SK-N-SH treated with all-trans-retinoic acid at 6 μM for 48 hours (cell line): ENCODE results near the gene KIF14.

Experiments used
- ATAC-seq: fragments of 200-7000 bp; cut with Tn5 transposase; 3 replicates; pipeline ENCODE4 v1.9.1; 2020; ENCODE audit warnings: mild to moderate bottlenecking, moderate library complexity
- ARNTL ChIP-seq: fragments of 450-650 bp; formaldehyde crosslinking; IDR thresholded peaks from 2 replicates; pipeline ENCODE4 v1.5.0; 2020; ENCODE audit warnings: low read depth, mild to moderate bottlenecking, moderate library complexity, borderline replicate concordance
- BACH2 ChIP-seq: fragments of 250-450 bp; sonication (Bioruptor Pico); IDR thresholded peaks from 2 replicates; pipeline ENCODE4 v1.9.0; 2021; ENCODE audit warnings: mild to moderate bottlenecking, borderline replicate concordance
- CREB5 ChIP-seq: fragments of 250-450 bp; sonication (Bioruptor Pico); IDR thresholded peaks from 2 replicates; pipeline ENCODE4 v1.5.1; 2020; ENCODE audit warnings: low read depth, mild to moderate bottlenecking, moderate library complexity
- CSRNP3 ChIP-seq: fragments of 250-450 bp; sonication (Bioruptor Pico); IDR thresholded peaks from 2 replicates; pipeline ENCODE4 v1.5.1; 2021; ENCODE audit warnings: mild to moderate bottlenecking, moderate library complexity
- ESRRG ChIP-seq: fragments of 250-450 bp; sonication (Bioruptor Pico); IDR thresholded peaks from 2 replicates; pipeline ENCODE4 v1.6.1; 2021; ENCODE audit warnings: mild to moderate bottlenecking
- GLIS3 ChIP-seq: fragments of 250-450 bp; sonication (Bioruptor Pico); IDR thresholded peaks from 2 replicates; pipeline ENCODE4 v1.5.0; 2020; ENCODE audit warnings: mild to moderate bottlenecking, moderate library complexity
- ISL1 ChIP-seq: fragments of 250-450 bp; sonication (Bioruptor Pico); IDR thresholded peaks from 2 replicates; pipeline ENCODE4 v2.1.2; 2022; ENCODE audit warnings: mild to moderate bottlenecking, moderate library complexity
- OSR1 ChIP-seq: fragments of 250-450 bp; sonication (Bioruptor Pico); IDR thresholded peaks from 2 replicates; pipeline ENCODE4 v1.8.0; 2022; ENCODE audit warnings: moderate library complexity, mild to moderate bottlenecking, inconsistent platforms
- PATZ1 ChIP-seq: fragments of 250-450 bp; sonication (Bioruptor Pico); IDR thresholded peaks from 2 replicates; pipeline ENCODE4 v1.8.0; 2020; ENCODE audit warnings: mild to moderate bottlenecking, moderate library complexity, borderline replicate concordance
- POU6F1 ChIP-seq: fragments of 250-450 bp; sonication (Bioruptor Pico); IDR thresholded peaks from 2 replicates; pipeline ENCODE4 v1.8.0; 2021; ENCODE audit warnings: low read depth, mild to moderate bottlenecking, moderate library complexity, borderline replicate concordance
- PPARA ChIP-seq: fragments of 250-450 bp; sonication (Bioruptor Pico); IDR thresholded peaks from 2 replicates; pipeline ENCODE4 v1.5.0; 2020; ENCODE audit warnings: mild to moderate bottlenecking, borderline replicate concordance
- RARB ChIP-seq: fragments of 250-450 bp; sonication (Bioruptor Pico); IDR thresholded peaks from 2 replicates; pipeline ENCODE4 v1.8.0; 2021; ENCODE audit warnings: mild to moderate bottlenecking, moderate library complexity
- TCF4 ChIP-seq: fragments of 250-450 bp; sonication (Bioruptor Pico); IDR thresholded peaks from 2 replicates; pipeline ENCODE4 v1.8.0; 2021; ENCODE audit warnings: mild to moderate bottlenecking, moderate library complexity, borderline replicate concordance
- TOX ChIP-seq: fragments of 250-450 bp; sonication (Bioruptor Pico); IDR thresholded peaks from 2 replicates; pipeline ENCODE4 v1.8.0; 2021; ENCODE audit warnings: mild to moderate bottlenecking, moderate library complexity, borderline replicate concordance
- ZC3H10 ChIP-seq: fragments of 250-450 bp; sonication (Bioruptor Pico); IDR thresholded peaks from 2 replicates; pipeline ENCODE4 v1.5.1; 2021; ENCODE audit warnings: mild to moderate bottlenecking, moderate library complexity
- ZFP3 ChIP-seq: fragments of 250-450 bp; sonication (Bioruptor Pico); IDR thresholded peaks from 2 replicates; pipeline ENCODE4 v1.5.0; 2020; ENCODE audit warnings: mild to moderate bottlenecking, moderate library complexity
- ZNF565 ChIP-seq: fragments of 450-650 bp; formaldehyde crosslinking; conservative IDR thresholded peaks from 2 replicates; pipeline ENCODE4 v1.5.0; 2020; ENCODE audit warnings: low read depth, mild to moderate bottlenecking, moderate library complexity
- ZNF70 ChIP-seq: fragments of 450-650 bp; formaldehyde crosslinking; IDR thresholded peaks from 2 replicates; pipeline ENCODE4 v1.5.0; 2020; ENCODE audit warnings: mild to moderate bottlenecking, moderate library complexity
- ZNF8 ChIP-seq: fragments of 450-650 bp; formaldehyde crosslinking; IDR thresholded peaks from 2 replicates; pipeline ENCODE4 v1.5.0; 2020; ENCODE audit warnings: mild to moderate bottlenecking, moderate library complexity

KIF14 gene

GRCh38 chr1:200619894-200620272, 668 bp downstream of the KIF14 start (continued):
- no peak for TF ChIP-seq PATZ1 (CRISPR knock-in tag)
- TF ChIP-seq, all 23 proteins: peak for 0

- TF ChIP-seq ZC3H10 (CRISPR knock-in tag) (no peak), PATZ1 (CRISPR knock-in tag) (no peak), ESRRG (CRISPR knock-in tag) (no peak), POU6F1 (no peak), RARB (CRISPR knock-in tag) (no peak), OSR1 (no peak), PPARA (no peak), ARNTL (CRISPR knock-in tag) (no peak), ZFP3 (CRISPR knock-in tag) (no peak), ZNF565 (no peak), GLIS3 (CRISPR knock-in tag) (no peak), CSRNP3 (CRISPR knock-in tag) (no peak), ZNF8 (CRISPR knock-in tag) (no peak), TCF4 (CRISPR knock-in tag) (no peak), ZNF70 (CRISPR knock-in tag) (no peak), TOX (no peak), CREB5 (no peak)
- peak; percentile 94 for ATAC-seq
These were observed 9.7 kb downstream of the KIF14 start for GRCh38 chr1:200610846-200611245.

- TF ChIP-seq TCF4 (CRISPR knock-in tag) (no peak), BACH2 (CRISPR knock-in tag) (no peak), ZNF565 (no peak), POU6F1 (no peak), ESRRG (CRISPR knock-in tag) (no peak), RARB (CRISPR knock-in tag) (no peak), TOX (no peak)
- no peak for ATAC-seq
These were observed 17.9 kb downstream of the KIF14 start for GRCh38 chr1:200602632-200603031.

GRCh38 chr1:200590001-200590400, 30.6 kb downstream of the KIF14 start:
- no peak for TF ChIP-seq POU6F1
- TF ChIP-seq ZNF70 (CRISPR knock-in tag): no peak
- TF ChIP-seq PPARA: no peak
- no peak for TF ChIP-seq OSR1
- no peak for TF ChIP-seq TCF4 (CRISPR knock-in tag)
- no peak for TF ChIP-seq CSRNP3 (CRISPR knock-in tag)
- TF ChIP-seq ISL1 (CRISPR knock-in tag): no peak
- TF ChIP-seq ARNTL (CRISPR knock-in tag): no peak
- no peak for ATAC-seq
